ENCODE data around the gene PDLIM5.

Gene PDLIM5

GRCh38 chr4:94506822-94507221, 55.1 kb downstream of the PDLIM5 start:
- TF ChIP-seq CEBPB (IDR thresholded peaks at IDR 0.05) (no peak), YY1 (IDR thresholded peaks at IDR 0.05; ENCODE audit: low read depth) (no peak), EP300 (IDR thresholded peaks at IDR 0.05; ENCODE audit: borderline replicate concordance) (no peak), MAX (IDR thresholded peaks at IDR 0.05) (no peak), RAD21 (IDR thresholded peaks at IDR 0.05; ENCODE audit: low read depth) (no peak), USF1 (IDR thresholded peaks at IDR 0.05) (no peak), REST (IDR thresholded peaks at IDR 0.05; ENCODE audit: low read depth) (no peak), CREB1 (IDR thresholded peaks at IDR 0.05; ENCODE audit: low read depth) (no peak), ZBTB7A (IDR thresholded peaks at IDR 0.05; ENCODE audit: low read depth) (no peak), TEAD4 (IDR thresholded peaks at IDR 0.05) (no peak), TAF1 (IDR thresholded peaks at IDR 0.05; ENCODE audit: low read depth) (no peak), FOXM1 (IDR thresholded peaks at IDR 0.05; ENCODE audit: borderline replicate concordance, low read depth) (no peak), EGR1 (IDR thresholded peaks at IDR 0.05) (no peak), NFIC (IDR thresholded peaks at IDR 0.05) (no peak), TCF12 (IDR thresholded peaks at IDR 0.05; ENCODE audit: low read depth) (no peak)

GRCh38 chr4:94507281-94507680, 55.5 kb downstream of the PDLIM5 start:
- no peak for TF ChIP-seq MAX (IDR thresholded peaks at IDR 0.05)
- no peak for TF ChIP-seq TCF12 (IDR thresholded peaks at IDR 0.05; ENCODE audit: low read depth)
- TF ChIP-seq EGR1 (IDR thresholded peaks at IDR 0.05): no peak
- no peak for TF ChIP-seq NFIC (IDR thresholded peaks at IDR 0.05)
- no peak for TF ChIP-seq FOXM1 (IDR thresholded peaks at IDR 0.05; ENCODE audit: borderline replicate concordance, low read depth)
- TF ChIP-seq TEAD4 (IDR thresholded peaks at IDR 0.05): no peak
- TF ChIP-seq EP300 (IDR thresholded peaks at IDR 0.05; ENCODE audit: borderline replicate concordance): no peak
- no peak for TF ChIP-seq RAD21 (IDR thresholded peaks at IDR 0.05; ENCODE audit: low read depth)
- no peak for TF ChIP-seq CREB1 (IDR thresholded peaks at IDR 0.05; ENCODE audit: low read depth)
- TF ChIP-seq REST (IDR thresholded peaks at IDR 0.05; ENCODE audit: low read depth): no peak
- no peak for TF ChIP-seq TAF1 (IDR thresholded peaks at IDR 0.05; ENCODE audit: low read depth)
- no peak for TF ChIP-seq YY1 (IDR thresholded peaks at IDR 0.05; ENCODE audit: low read depth)
- TF ChIP-seq CEBPB (IDR thresholded peaks at IDR 0.05): no peak
- no peak for TF ChIP-seq ZBTB7A (IDR thresholded peaks at IDR 0.05; ENCODE audit: low read depth)
- TF ChIP-seq USF1 (IDR thresholded peaks at IDR 0.05): no peak

- TF ChIP-seq EP300 (IDR thresholded peaks at IDR 0.05; ENCODE audit: borderline replicate concordance) (no peak), USF1 (IDR thresholded peaks at IDR 0.05) (no peak), CREB1 (IDR thresholded peaks at IDR 0.05; ENCODE audit: low read depth) (no peak), MAX (IDR thresholded peaks at IDR 0.05) (no peak), ZBTB7A (IDR thresholded peaks at IDR 0.05; ENCODE audit: low read depth) (no peak), TAF1 (IDR thresholded peaks at IDR 0.05; ENCODE audit: low read depth) (no peak), TEAD4 (IDR thresholded peaks at IDR 0.05) (no peak), EGR1 (IDR thresholded peaks at IDR 0.05) (no peak)
Measured at GRCh38 chr4:94507708-94508107, 56.0 kb downstream of the PDLIM5 start.

- TF ChIP-seq NFIC (IDR thresholded peaks at IDR 0.05) (no peak), MAX (IDR thresholded peaks at IDR 0.05) (no peak), YY1 (IDR thresholded peaks at IDR 0.05; ENCODE audit: low read depth) (no peak), FOXM1 (IDR thresholded peaks at IDR 0.05; ENCODE audit: borderline replicate concordance, low read depth) (no peak), ZBTB7A (IDR thresholded peaks at IDR 0.05; ENCODE audit: low read depth) (no peak), TEAD4 (IDR thresholded peaks at IDR 0.05) (no peak), REST (IDR thresholded peaks at IDR 0.05; ENCODE audit: low read depth) (no peak), USF1 (IDR thresholded peaks at IDR 0.05) (no peak), RAD21 (IDR thresholded peaks at IDR 0.05; ENCODE audit: low read depth) (no peak)
Measured at GRCh38 chr4:94508296-94508695, 56.6 kb downstream of the PDLIM5 start.
